ENCODE measurements around the gene ITPRID2. TPM values are rescaled to one million over a fixed set of nuclear protein-coding genes. Genes with fewer than 3 reads are reported as not detected.
A peak's percentile ranks its signal among the peaks of the same experiment; 100 is the strongest.

The ITPRID2 gene
- total RNA-seq, 1 experiment from 2014 or later = 1,605 TPM

GRCh38 chr2:181944164-181944913 is 52.8 kb downstream of the ITPRID2 start:
- no peak for ATAC-seq
- H3K4me2 ChIP-seq (ENCODE audit: low read length) = 0 out of 2 replicates have a peak overlapping the region, but pooled peaks have one; percentile 6
- RAD21 ChIA-PET (ENCODE audit: low non-redundant PET in 1 of 2, low total read pairs in 2 of 2, uncharacterized antibody in 2 of 2, unreplicated experiment in 2 of 2) = no interaction called here
- no peaks in the 10 kb centered on the region for H3K9me2 ChIP-seq (ENCODE audit: insufficient read depth)
- CTCF ChIA-PET = no interaction called here
- H2AFZ ChIP-seq (ENCODE audit: low read depth, low read length, poor library complexity, severe bottlenecking) = peak overlapping the region; percentile 3
- no peaks in the 10 kb centered on the region for H3K27me3 ChIP-seq (ENCODE audit: insufficient read depth, low read length)
- no TSS peak for BruUV-seq (replicated peaks)
- H3K4me1 ChIP-seq (ENCODE audit: control insufficient read depth in 1 of 2, insufficient read depth in 2 of 2, low read length in 2 of 2) = peaks cover 48 to 60% of the 10 kb centered on the region in 2 experiments
- H4K20me1 ChIP-seq (ENCODE audit: insufficient read depth) = no peaks in the 10 kb centered on the region
- no peak overlapping the region for H3K4me3 ChIP-seq (replicated peaks in 1 of 2; ENCODE audit: low read depth in 1 of 2, low read length in 2 of 2)
- no peak for DNase-seq (ENCODE audit: low read depth, low spot score)
- H3K9me3 ChIP-seq (ENCODE audit: control insufficient read depth in 1 of 2, insufficient read depth in 1 of 2, low read depth in 1 of 2, low read length in 2 of 2) = no peaks in the 10 kb centered on the region
- POLR2A ChIA-PET = no interaction called here
- H3K36me3 ChIP-seq (ENCODE audit: control insufficient read depth in 1 of 2, insufficient read depth in 2 of 2, low read length in 2 of 2) = no peaks in the 10 kb centered on the region
- no peaks in the 10 kb centered on the region for H3K79me2 ChIP-seq (ENCODE audit: insufficient read depth, low read length)
- peak overlapping the region; percentile 28 for H3K27ac ChIP-seq (ENCODE audit: low read depth, low read length)
- intact Hi-C loops (cut with micrococcal nuclease) = no loop called here
- H3K9ac ChIP-seq (ENCODE audit: low read length) = no peak overlapping the region
- TF ChIP-seq ATF3 (IDR thresholded peaks at IDR 0.05) (no peak), TCF7L2 (IDR thresholded peaks at IDR 0.05; ENCODE audit: borderline replicate concordance, extremely low read depth, insufficient read depth, insufficient read length) (no peak), JUND (IDR thresholded peaks at IDR 0.05) (no peak), POLR2AphosphoS5 (IDR thresholded peaks at IDR 0.05; ENCODE audit: low read depth, low read length) (no peak), FOSL1 (IDR thresholded peaks at IDR 0.05; ENCODE audit: low read depth) (no peak), ZBTB33 (IDR thresholded peaks at IDR 0.05; ENCODE audit: extremely low read depth, insufficient replicate concordance, low read length) (no peak), ELF1 (IDR thresholded peaks at IDR 0.05; ENCODE audit: borderline replicate concordance, low read depth) (no peak), EZH2 (IDR thresholded peaks at IDR 0.05) (no peak), ZNF274 (IDR thresholded peaks at IDR 0.05; ENCODE audit: low read depth, low read length) (no peak)
